ENCODE data around the gene LAG3.
A peak's percentile ranks its signal among the peaks of the same experiment; 100 is the strongest.

LAG3 gene

GRCh38 chr12:6771509-6772330 lies 600 bp upstream of the LAG3 start:
- DNase-seq (ENCODE audit: low spot score in 2 of 2) = no peak
- in situ Hi-C loops (cut with MboI; ENCODE audit: low sequenced_read_pairs) = no loop called here
- H3K27me3 ChIP-seq (ENCODE audit: low read depth) = no peaks in the 10 kb centered on the region
- H3K9me3 ChIP-seq = no peaks in the 10 kb centered on the region
- peaks cover 15% of the 10 kb centered on the region for H3K4me1 ChIP-seq
- H3K4me3 ChIP-seq = no peak overlapping the region
- peaks cover 25% of the 10 kb centered on the region for H3K36me3 ChIP-seq (replicated peaks)

- Histone ChIP-seq H3K27me3 (ENCODE audit: low read depth) (no peaks in the 10 kb centered on the region), H3K4me3 (no peak overlapping the region)
- DNase-seq (ENCODE audit: low spot score in 2 of 2) = no peak
Observed at GRCh38 chr12:6772726-6773589, 638 bp downstream of the LAG3 start.

GRCh38 chr12:6773590-6774351 lies 1.5 kb downstream of the LAG3 start:
- Histone ChIP-seq H3K27me3 (ENCODE audit: low read depth) (no peaks in the 10 kb centered on the region), H3K4me3 (no peak overlapping the region), H3K36me3 (replicated peaks) (peaks cover 25% of the 10 kb centered on the region), H3K9me3 (no peaks in the 10 kb centered on the region), H3K4me1 (peaks cover 12% of the 10 kb centered on the region)
- in situ Hi-C loops (cut with MboI; ENCODE audit: low sequenced_read_pairs) = no loop called here
- DNase-seq (ENCODE audit: low spot score in 2 of 2) = no peak

More at GRCh38 chr12:6772726-6773589, 638 bp downstream of the LAG3 start:
- peaks cover 25% of the 10 kb centered on the region for H3K36me3 ChIP-seq (replicated peaks)
- peaks cover 14% of the 10 kb centered on the region for H3K4me1 ChIP-seq
- in situ Hi-C loops (cut with MboI; ENCODE audit: low sequenced_read_pairs) = no loop called here
- no peaks in the 10 kb centered on the region for H3K9me3 ChIP-seq

DNA sequence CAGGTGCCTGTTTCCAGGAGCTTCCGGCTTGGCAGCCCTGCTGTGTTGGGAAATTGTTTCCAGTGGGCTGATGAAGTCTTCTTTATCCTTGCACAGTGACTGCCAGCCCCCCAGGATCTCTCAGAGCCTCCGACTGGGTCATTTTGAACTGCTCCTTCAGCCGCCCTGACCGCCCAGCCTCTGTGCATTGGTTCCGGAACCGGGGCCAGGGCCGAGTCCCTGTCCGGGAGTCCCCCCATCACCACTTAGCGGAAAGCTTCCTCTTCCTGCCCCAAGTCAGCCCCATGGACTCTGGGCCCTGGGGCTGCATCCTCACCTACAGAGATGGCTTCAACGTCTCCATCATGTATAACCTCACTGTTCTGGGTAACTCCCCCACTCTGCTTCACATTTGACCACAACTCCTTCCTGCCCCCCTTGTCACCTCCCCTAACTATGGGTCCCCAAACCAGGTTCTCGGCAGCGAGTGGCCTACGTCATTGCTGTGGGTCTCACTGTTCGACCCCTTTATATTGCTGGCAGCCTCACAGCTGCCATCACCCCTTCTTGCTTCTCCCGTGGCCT lies 2.3 kb downstream of the LAG3 start:
- in situ Hi-C loops (cut with MboI; ENCODE audit: low sequenced_read_pairs) = no loop called here
- Histone ChIP-seq H3K4me3 (no peak overlapping the region), H3K4me1 (peaks cover 7% of the 10 kb centered on the region), H3K27me3 (ENCODE audit: low read depth) (no peaks in the 10 kb centered on the region), H3K36me3 (replicated peaks) (peaks cover 22% of the 10 kb centered on the region), H3K9me3 (no peaks in the 10 kb centered on the region)
- DNase-seq (ENCODE audit: low spot score in 2 of 2) = no peak

DNA sequence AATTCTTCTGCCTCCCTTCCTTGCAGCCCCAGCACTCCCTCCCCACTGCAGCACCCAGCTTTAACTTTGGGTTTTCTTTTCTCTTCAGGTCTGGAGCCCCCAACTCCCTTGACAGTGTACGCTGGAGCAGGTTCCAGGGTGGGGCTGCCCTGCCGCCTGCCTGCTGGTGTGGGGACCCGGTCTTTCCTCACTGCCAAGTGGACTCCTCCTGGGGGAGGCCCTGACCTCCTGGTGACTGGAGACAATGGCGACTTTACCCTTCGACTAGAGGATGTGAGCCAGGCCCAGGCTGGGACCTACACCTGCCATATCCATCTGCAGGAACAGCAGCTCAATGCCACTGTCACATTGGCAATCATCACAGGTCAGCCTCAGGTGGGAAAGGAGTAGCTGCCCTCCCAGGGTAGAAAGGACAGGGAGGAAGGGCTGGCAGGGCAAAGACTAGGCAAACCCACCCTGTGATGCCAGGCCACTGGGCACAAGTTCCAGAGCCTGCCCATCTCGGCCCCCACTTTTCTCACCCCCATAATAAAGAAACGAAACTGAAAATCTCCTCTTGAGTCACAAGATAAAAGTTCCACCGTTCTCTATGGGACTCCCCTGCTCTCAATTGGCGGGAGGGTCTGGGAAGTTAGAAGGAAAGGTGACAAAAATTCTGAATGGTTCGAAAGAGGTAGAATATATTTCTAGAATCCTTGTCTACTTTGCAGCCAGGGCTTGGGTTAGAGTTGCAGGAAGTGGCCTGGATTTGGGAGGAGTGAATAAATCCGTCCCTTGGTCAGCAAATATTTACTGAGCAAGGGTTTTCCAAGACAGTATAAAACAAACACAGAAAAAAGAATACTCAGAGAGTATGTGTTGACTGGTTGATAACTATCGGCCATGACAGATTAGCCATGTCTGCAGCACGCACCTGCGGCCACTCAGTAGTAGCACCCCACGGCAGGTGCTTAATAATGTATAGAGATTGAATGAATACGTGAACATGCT lies 3.2 kb downstream of the LAG3 start:
- peaks cover 15% of the 10 kb centered on the region for H3K36me3 ChIP-seq (replicated peaks)
- in situ Hi-C loops (cut with MboI; ENCODE audit: low sequenced_read_pairs) = no loop called here
- DNase-seq (ENCODE audit: low spot score in 2 of 2) = no peak
- H3K27me3 ChIP-seq (ENCODE audit: low read depth) = no peaks in the 10 kb centered on the region
- peaks cover 7% of the 10 kb centered on the region for H3K4me1 ChIP-seq
- no peaks in the 10 kb centered on the region for H3K9me3 ChIP-seq
- no peak overlapping the region for H3K4me3 ChIP-seq

DNA sequence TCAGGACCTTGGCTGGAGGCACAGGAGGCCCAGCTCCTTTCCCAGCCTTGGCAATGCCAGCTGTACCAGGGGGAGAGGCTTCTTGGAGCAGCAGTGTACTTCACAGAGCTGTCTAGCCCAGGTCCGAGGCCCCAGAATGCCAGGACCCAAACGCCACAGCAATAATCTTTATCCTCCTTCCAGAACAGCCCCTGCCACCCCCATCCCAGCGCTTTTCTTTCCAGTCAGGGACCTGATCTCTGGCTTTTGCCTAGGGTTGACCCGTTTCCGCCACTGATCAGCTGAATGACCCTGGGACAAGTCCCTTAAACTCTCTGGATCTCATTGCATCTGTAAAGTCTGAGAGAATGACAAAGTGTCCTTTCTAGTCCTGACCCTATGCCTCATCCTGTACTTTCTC lies 5.1 kb downstream of the LAG3 start:
- in situ Hi-C loops (cut with MboI; ENCODE audit: low sequenced_read_pairs) = no loop called here
- Histone ChIP-seq H3K27me3 (ENCODE audit: low read depth) (no peaks in the 10 kb centered on the region), H3K36me3 (replicated peaks) (no peaks in the 10 kb centered on the region; the same call in 1 of the 2 replicates), H3K4me1 (peaks cover 7% of the 10 kb centered on the region), H3K4me3 (no peak overlapping the region), H3K9me3 (no peaks in the 10 kb centered on the region)
- no peak for DNase-seq (ENCODE audit: low spot score in 2 of 2)

DNA sequence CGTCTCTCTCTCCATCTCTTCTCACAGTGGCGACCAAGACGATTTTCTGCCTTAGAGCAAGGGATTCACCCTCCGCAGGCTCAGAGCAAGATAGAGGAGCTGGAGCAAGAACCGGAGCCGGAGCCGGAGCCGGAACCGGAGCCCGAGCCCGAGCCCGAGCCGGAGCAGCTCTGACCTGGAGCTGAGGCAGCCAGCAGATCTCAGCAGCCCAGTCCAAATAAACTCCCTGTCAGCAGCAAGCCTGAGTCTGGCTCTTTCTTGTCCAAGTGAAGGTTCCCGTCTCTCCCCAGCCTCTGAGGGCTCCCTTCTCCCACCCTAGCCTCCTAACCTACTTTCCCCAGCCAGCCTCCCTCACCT lies 5.9 kb downstream of the LAG3 start:
- no peaks in the 10 kb centered on the region for H3K9me3 ChIP-seq
- H3K4me3 ChIP-seq = peak overlapping the region; percentile 33
- in situ Hi-C loops (cut with MboI; ENCODE audit: low sequenced_read_pairs) = no loop called here
- H3K36me3 ChIP-seq (replicated peaks) = no peaks in the 10 kb centered on the region; the same call in 1 of the 2 replicates
- H3K27me3 ChIP-seq (ENCODE audit: low read depth) = no peaks in the 10 kb centered on the region
- H3K4me1 ChIP-seq = peaks cover 7% of the 10 kb centered on the region
- peak in 1 of 2 experiments; percentile 67 for DNase-seq (ENCODE audit: low spot score in 2 of 2)

DNA sequence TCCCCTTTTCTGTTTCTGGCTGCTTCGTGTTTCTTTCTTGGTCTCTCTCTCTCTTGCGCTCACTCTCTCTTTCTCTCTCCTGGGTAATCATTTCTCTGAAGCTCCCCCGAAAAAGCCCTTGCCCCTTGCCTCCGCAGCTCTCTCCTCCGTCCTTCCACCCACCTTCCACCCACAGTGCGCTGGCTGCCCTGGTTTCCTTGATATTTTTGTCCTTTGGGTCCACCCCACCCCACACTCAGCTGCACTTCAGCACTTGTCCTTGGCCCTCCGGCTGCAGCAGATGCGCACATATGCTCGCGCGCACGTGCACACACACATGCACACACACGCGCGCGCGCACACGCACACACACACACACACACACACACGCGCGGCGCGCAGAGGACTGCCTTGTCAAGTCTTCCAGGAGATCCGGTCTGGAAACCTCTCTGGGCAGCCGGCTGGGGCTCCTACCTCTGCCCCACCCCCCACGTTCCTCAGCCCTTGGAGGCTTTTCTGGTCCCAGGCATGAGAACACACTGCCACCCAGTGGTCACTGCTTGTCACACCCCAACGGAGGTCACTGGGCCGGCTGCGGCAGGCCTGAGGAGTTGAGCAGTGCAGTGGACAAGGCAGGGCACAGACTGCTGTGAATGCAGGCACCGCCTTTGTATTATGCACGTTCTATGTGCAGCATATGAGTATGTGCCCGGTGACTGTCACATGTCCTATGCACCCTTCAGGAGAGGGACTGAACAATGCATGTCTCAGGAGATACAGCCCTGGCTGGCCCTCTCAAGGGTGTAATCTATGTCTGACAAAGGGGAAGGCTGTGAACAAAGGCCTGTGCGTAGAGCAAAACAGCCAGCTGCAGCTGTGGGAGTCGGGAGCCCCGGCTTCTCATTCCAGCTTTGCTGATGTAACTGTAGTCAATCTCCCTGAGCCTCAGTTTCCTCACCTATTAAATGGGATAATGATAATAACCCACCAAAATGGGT lies 6.5 kb downstream of the LAG3 start:
- H3K4me1 ChIP-seq = peaks cover 7% of the 10 kb centered on the region
- H3K9me3 ChIP-seq = no peaks in the 10 kb centered on the region
- H3K4me3 ChIP-seq = peak overlapping the region; percentile 33
- in situ Hi-C loops (cut with MboI; ENCODE audit: low sequenced_read_pairs) = no loop called here
- peak; percentile 89 to 98 for DNase-seq (ENCODE audit: low spot score in 2 of 2)
- no peaks in the 10 kb centered on the region; the same call in 1 of the 2 replicates for H3K36me3 ChIP-seq (replicated peaks)
- no peaks in the 10 kb centered on the region for H3K27me3 ChIP-seq (ENCODE audit: low read depth)

- DNase-seq (ENCODE audit: low spot score in 2 of 2) = no peak
- Histone ChIP-seq H3K9me3 (no peaks in the 10 kb centered on the region), H3K4me3 (no peak overlapping the region), H3K4me1 (peaks cover 7% of the 10 kb centered on the region), H3K36me3 (replicated peaks) (no peaks in the 10 kb centered on the region; the same call in 1 of the 2 replicates), H3K27me3 (ENCODE audit: low read depth) (no peaks in the 10 kb centered on the region)
- in situ Hi-C loops (cut with MboI; ENCODE audit: low sequenced_read_pairs) = no loop called here
Observed at GRCh38 chr12:6779708-6780432, 7.5 kb downstream of the LAG3 start.

- in situ Hi-C loops (cut with MboI; ENCODE audit: low sequenced_read_pairs) = no loop called here
- no peaks in the 10 kb centered on the region for H3K9me3 ChIP-seq
- no peaks in the 10 kb centered on the region; the same call in 1 of the 2 replicates for H3K36me3 ChIP-seq (replicated peaks)
- no peak overlapping the region for H3K4me3 ChIP-seq
- H3K4me1 ChIP-seq = peaks cover 7% of the 10 kb centered on the region
- H3K27me3 ChIP-seq (ENCODE audit: low read depth) = no peaks in the 10 kb centered on the region
- no peak for DNase-seq (ENCODE audit: low spot score in 2 of 2)
Observed at GRCh38 chr12:6780573-6780972, 8.3 kb downstream of the LAG3 start.

DNA sequence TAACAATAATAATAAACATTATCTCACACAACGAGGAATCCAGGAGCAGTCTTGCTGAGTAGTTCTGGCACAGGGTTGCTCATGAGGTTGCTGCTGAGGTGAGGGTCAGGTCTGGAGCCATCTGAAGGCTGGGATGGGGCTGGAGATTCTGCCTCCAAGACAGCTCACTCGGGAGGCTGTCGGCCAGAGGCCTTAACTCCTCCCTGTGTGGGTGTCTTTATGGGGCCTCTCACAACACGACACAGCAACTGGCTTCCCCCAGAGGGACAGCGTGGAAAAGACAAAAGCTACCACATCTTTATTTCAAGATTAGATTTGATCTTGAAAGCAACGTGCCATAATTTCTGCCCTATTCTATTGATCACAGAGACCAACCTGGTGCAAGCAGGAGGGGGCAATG lies 9.8 kb downstream of the LAG3 start:
- H3K36me3 ChIP-seq (replicated peaks) = no peaks in the 10 kb centered on the region
- H3K9me3 ChIP-seq = no peaks in the 10 kb centered on the region
- no peaks in the 10 kb centered on the region for H3K27me3 ChIP-seq (ENCODE audit: low read depth)
- H3K4me1 ChIP-seq = peaks cover 12% of the 10 kb centered on the region
- no peak for DNase-seq (ENCODE audit: low spot score in 2 of 2)
- in situ Hi-C loops (cut with MboI; ENCODE audit: low sequenced_read_pairs) = no loop called here
- H3K4me3 ChIP-seq = no peak overlapping the region
